GM12872 (cell line): ENCODE measurements around the gene NAV2.

Source experiments
- TF ChIP-seq, protein P1 (sequence below): IDR thresholded peaks from 3 replicates; pipeline ENCODE4 v1.5.1; 2011; ENCODE audit warnings: low read depth, mild to moderate bottlenecking, low read length, moderate library complexity; ENCODE audit not compliant: insufficient read depth

NAV2 gene

DNA sequence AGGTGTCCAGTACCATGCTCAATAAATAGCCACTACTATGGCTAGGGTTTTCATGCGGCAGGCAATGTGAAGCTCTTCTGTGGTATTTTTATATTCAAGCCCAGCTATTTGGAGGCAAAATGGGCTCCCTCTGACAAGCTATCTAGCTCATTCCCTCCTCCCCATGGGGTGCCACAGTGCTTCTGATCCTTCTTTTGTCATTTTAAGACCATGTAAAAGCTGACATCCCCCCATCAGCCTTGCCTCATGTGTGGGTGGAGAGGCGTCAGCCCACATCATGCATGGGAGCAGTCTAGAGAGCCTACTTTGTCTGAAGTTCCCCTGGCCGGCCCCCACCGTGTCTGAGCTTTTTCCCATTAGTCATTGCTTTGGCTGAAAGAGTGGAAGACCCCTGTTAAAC is 59.8 kb downstream of the NAV2 start:
- TF ChIP-seq, protein P1, sequence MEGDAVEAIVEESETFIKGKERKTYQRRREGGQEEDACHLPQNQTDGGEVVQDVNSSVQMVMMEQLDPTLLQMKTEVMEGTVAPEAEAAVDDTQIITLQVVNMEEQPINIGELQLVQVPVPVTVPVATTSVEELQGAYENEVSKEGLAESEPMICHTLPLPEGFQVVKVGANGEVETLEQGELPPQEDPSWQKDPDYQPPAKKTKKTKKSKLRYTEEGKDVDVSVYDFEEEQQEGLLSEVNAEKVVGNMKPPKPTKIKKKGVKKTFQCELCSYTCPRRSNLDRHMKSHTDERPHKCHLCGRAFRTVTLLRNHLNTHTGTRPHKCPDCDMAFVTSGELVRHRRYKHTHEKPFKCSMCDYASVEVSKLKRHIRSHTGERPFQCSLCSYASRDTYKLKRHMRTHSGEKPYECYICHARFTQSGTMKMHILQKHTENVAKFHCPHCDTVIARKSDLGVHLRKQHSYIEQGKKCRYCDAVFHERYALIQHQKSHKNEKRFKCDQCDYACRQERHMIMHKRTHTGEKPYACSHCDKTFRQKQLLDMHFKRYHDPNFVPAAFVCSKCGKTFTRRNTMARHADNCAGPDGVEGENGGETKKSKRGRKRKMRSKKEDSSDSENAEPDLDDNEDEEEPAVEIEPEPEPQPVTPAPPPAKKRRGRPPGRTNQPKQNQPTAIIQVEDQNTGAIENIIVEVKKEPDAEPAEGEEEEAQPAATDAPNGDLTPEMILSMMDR: no peak

DNA sequence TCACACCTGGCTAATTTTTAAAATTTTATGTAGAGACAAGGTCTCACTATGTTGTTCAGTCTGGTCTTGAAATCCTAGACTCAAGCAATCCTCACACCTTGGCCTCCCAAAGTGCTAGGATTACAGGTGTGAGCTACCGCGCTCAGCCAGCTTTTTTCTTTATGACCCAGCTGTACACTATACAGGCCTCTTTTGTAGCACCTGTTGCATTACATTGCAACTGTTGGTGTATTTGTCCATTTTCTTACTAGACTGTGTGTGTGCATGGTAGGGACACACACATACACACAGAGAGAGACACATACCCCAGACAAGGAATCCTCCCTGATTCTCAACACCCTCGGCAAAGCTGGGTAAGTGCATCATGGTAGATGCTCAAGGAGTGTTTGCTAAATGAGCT is 61.7 kb downstream of the NAV2 start:
- TF ChIP-seq, protein P1: no peak

DNA sequence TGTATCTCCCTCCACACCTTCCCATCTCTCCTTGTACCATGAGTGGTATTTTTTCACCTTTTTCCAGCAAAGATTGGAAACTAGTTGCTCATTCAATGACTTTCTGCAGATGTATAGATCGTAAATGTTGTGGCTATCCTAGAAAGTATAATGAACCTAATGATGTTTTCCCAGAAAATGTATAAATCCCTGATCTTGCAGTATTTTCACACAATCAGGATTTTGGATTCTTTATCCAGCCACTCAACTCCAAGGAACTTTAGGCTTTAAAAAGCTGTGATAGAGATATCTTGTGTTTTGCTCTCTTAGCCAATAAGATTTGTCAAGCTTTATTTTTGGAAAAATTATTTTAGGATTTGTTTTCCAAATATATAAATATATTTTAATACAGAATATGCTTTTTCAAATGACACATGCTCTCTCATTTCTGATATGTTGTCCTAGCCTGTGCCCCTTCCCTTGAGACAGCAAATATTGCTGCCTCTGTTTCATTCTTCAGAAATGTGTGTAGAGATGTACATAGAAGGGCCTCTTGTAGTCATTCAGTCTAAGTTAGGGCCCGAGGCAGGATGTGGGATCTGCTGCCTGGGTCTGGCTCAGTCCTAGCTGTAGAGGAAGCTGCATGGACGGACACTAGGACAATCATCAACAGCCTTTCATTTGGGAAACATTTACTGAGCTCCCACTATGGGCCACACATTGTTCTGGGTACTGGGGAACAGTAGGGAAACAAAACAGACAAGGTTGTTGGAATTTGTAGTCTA is 62.4 kb downstream of the NAV2 start:
- TF ChIP-seq, protein P1: no peak

DNA sequence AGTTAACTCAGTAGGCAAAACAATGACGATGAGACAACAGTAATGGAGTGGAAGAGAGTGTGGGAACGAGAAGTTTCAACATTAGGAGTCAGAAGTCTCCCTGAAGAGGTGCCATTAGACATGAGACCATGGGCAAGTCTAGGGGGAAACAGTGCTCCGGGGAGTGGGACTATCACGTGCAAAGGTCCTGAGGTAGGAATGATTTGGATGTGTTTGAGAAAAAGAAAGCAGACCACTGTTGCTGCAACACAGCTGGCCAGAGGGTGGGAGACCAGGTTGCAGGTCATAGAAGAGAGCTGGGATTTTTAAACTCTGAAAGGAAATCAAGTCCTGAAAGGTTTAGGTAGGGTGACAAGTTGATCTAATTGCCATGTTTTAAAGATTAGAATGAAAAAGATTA is 63.0 kb downstream of the NAV2 start:
- TF ChIP-seq, protein P1: no peak

DNA sequence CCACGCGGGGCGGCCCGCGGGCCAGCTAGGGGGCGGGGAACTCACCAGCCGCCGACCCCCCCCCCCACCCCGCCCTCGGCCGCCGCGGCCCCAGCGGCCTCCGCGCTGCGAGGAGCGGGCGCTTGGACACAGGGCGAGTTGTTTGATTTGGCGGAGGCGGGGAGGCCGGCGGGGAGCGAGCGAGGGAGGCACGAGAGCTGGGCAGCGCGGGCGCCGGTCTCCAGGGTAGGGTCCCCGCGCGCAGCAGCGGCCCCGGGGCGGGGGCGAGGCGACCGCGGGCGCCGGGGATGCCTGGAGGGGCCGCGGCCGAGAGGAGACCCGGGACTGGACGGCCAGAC is 64.4 kb downstream of the NAV2 start:
- TF ChIP-seq, protein P1: no peak

DNA sequence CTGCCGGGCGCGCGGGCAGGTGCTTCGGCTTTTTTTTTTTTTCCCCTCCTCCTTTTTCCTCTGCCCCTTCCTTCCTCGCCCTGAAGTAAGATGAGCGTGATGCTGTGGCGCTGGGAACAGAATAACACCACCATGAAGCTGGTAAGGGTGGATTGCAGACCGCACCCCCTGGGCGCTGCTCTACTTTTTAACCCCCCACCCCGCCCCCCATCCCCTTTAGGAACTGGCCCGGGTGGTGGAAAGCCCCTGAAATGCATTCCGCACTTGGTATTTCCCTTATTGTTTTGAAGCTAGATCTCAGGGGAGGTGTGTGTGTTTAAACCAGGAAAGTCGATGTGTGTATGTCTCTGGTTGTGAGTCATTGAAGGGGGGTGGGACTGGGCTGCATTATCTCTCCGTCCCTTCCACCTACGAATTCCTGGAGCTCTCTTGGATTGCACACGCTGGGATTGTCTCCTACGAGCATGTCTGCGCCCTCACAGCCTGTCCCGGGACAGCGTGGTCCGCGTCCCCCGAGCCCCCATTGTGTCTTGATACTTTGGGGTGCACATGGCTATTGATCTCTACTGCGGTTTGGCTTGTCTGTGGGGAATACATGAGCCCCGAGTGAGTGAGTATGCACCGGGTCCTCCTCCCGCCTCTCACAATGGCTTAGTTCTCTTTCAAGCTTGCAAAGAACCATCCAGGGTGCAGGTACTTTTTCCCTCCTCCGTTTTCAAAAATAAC is 64.9 kb downstream of the NAV2 start:
- TF ChIP-seq, protein P1: no peak

DNA sequence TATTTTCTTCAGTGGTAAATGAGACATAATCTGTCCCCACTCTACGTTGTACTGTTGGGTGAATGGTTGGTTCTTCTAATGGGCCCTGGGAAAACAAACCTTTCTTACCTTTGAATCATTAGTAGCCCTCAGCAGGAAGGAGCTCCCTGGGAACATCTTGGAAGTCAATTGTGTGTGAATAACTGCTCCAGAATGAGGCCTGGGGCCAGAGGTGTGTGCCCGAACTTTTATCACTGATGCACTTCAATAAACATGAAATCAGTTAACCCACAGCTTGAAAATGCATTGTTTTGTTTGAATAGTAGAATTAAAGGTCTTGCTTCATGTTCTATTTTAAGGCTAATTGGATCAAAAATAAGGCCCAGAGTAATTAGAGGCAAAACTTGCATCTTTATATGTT is 67.1 kb downstream of the NAV2 start:
- TF ChIP-seq, protein P1: no peak
